Fibroblast of skin of scalp (primary cell): ENCODE measurements around the gene TMEM54. TPM values are rescaled to one million over a fixed set of nuclear protein-coding genes. Genes with fewer than 3 reads are reported as not detected.
A peak's percentile ranks its signal among the peaks of the same experiment; 100 is the strongest.

Experiments
- DNase-seq: peaks from one replicate; pipeline ENCODE4 v3.0.0-alpha.2; 2013
- polyA plus RNA-seq, 2 experiments: library from polyadenylated mRNA; unstranded; fragments of 120-200 nt; gene quantifications; one replicate each; pipeline ENCODE4 v1.2.1, GENCODE V29; 2013; ENCODE audit not compliant: insufficient read length in 2 of 2

TMEM54 gene
- polyA plus RNA-seq (2013, experiment 1 of 2; ENCODE audit: insufficient read length), result 13.9 TPM
- polyA plus RNA-seq (2013, experiment 2 of 2; ENCODE audit: insufficient read length), result 13.0 TPM

DNA sequence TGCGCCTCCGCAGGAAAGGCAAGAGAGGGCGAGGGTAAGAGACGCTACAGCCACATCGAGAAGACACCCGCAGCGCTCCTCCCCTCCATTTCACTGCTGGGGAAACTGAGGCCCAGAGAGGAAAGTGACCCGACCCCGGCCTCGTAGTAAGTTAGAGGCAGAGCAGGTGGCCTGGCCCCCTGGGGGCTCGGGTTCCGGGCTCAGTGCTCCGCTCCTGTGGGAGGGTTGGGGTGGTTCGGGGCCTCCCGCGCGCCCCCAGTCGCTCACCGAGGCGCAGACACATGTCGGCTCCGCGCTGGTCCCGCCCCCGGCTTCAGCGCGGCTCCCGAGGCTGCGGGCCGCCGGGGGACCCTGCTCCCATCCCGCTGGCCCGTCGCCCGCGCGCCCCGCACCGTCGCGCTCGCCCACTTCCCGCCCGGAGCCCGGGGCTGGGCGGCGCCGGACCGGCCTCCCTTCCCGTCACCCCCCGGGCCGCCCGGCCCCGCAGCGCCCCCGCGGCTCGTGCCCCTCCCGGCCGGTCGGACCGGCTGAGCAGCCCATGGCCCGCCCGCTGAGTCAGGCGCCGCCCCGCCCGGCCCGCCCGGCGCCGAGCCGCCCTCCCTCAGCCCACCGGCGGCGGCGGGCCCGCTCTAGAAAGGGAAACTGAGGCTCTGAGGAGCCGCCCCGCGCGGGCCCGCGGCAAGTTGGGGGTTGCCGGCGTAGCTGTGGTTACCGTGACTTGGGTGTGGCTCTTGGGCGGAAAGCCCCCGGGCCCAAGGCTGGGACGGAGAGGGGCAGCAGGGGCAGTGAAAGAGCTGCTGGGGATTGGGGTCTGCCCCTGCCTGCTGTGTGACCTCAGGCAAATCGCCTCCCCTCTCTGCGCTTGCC lies at the start of gene TMEM54:
TSS of gene TMEM54 (minus strand) at position 434 of the 867 bp plus-strand sequence. CDS start at position 283, 151 bp downstream.
- no peak for DNase-seq

GRCh38 chr1:32949519-32949918 lies 48.3 kb upstream of the TMEM54 start:
- no peak for DNase-seq

- DNase-seq, result no peak
Observed at GRCh38 chr1:32948905-32949304, 47.7 kb upstream of the TMEM54 start.

GRCh38 chr1:32948390-32948722 lies 47.2 kb upstream of the TMEM54 start:
- no peak for DNase-seq

DNA sequence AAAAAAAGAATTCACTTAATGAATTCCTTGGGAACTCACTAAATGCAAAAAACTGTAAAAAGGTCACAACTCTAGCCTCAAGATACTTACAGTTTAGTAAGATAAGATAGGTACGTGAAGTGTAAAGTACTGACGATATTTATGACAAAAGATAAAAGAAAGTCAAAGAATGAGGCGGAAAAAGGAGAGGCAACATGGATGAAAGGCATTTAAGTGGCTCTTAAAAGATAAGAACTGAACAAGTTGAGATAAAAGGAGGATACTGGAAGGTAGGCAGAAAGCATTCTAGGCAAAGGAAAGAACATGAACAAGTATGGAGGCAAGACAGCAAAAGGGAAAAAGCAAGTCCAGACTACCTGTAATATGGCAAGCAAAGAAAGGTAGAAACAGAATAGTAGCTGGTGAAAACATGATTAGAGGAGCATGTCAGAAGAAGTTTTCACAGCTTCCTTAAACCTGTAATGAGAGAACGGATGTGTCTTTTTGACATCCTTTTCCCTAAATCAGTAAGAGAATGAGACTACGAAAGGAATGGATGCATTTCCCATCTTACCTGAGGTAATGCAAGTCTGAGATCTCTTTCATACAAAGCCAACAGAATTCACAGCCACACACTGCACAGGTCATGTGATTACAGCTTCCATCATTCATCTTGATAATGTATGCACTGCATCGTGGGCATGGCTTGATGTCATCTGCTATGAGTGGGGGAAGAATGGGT lies 46.6 kb upstream of the TMEM54 start:
- no peak for DNase-seq

DNA sequence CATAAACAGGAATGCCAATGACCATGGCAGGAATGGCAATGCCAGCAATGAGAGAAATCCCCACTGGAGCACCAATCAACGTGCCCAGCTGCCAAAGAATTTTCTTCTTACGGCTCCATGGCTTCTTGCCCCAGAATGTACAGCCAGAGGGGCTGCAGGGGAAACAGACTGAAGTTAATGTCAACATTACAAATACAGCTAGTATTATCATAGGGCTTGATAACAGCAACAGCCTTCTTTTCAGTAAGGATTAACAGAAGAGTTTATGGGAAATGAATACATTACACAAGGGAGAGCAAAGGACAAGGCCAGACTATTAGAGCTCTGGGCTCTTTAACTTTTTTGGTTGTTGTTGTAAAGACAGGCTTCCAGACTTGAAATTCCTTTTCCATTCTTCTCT lies 45.2 kb upstream of the TMEM54 start:
- no peak for DNase-seq

DNA sequence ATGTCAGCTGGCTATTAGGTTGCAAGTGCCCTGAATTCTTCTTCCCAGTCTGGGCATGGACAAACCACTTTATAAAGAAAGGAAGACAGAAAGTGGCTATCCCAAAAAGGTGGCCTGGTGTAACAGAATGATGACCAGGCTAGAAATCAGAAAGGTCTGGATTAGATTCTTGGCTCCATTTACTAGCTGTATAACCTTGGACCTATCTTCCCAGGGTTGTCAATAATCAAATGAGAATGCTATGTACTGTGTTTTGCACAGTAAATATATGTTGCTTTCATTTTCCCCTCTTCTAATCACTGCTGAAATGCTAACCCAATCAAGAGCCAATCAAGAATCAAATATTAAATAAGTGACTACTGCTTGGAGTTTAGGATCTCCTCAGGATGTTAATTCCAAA lies 43.0 kb upstream of the TMEM54 start:
- DNase-seq, result no peak

DNA sequence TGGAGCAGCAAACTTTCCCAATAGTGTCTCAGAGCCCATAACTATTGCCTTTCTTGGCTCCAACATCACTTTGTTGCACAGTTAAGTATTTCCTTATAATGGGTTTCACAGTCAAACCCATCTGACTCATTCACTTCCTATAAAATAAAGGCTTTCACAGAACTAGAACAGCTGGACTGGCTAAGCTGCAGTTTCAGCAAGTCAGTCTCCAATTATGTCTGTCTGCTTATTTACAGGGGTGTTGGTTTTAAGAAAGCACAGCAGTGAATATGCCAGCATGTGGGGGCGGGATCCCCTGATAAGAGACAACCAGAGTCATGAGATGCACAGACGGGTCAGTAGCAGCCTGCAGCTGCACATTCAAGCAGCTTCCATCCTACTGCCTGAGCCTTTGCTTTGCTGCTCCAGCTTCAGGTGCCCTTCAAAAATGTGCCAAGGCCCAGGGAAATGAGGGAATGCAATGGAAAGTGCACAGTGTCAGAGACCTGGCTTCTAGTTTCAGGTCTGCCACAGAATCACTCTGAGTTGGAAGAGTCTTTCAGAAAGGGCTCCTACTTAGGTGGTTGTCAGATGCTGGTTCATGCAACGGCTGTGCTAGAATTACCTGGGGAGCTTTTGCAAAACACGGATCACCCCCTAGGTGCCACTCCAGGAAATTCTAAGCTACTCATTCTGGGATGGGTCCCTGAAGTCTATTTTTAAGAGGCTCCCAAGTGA lies 38.6 kb upstream of the TMEM54 start:
- peak; percentile 53 for DNase-seq

- DNase-seq, result no peak
Observed at GRCh38 chr1:32937061-32937460, 35.9 kb upstream of the TMEM54 start.

GRCh38 chr1:32934535-32934934 lies 33.3 kb upstream of the TMEM54 start:
- no peak for DNase-seq

- DNase-seq, result no peak
Observed at GRCh38 chr1:32933742-32934322, 32.6 kb upstream of the TMEM54 start.

DNA sequence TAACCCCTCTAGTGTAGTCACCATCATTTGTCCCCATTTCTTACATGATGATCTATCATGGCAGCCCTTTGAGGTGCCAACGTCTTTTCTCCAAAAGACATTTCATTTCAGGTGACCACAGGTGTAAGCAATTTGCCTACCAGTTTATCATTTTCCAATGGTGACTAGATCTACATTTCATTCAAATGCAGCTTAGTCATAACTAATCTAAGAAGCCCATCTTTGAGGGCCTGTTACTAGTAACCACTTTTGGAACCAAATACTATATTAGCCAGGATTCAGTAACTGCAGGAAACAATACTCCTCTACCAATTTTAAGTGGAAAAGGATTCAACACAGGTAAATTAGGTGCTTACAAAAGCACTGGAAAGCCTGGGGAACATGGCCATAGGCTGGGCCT lies 30.6 kb upstream of the TMEM54 start:
- no peak for DNase-seq

DNA sequence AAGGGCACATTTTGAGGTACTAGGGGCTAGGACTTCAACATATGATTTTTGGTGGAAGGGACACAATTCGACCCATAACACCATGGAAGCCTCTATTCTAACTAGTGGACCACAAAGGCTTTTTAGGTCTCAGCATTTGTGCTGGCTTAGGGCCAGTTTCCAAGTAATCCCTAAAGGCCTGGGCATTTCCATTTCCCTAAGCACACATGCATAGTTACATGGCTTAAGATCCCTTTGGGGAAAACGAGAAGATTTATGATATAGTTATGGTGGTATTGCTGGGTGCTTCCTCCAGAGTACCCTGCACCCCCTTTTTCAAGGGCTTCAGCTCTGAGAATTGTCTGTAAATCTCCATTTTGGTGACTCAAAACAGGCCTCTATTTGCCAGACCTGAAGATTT lies 28.2 kb upstream of the TMEM54 start:
- no peak for DNase-seq

GRCh38 chr1:32928715-32929114 lies 27.5 kb upstream of the TMEM54 start:
- no peak for DNase-seq

DNA sequence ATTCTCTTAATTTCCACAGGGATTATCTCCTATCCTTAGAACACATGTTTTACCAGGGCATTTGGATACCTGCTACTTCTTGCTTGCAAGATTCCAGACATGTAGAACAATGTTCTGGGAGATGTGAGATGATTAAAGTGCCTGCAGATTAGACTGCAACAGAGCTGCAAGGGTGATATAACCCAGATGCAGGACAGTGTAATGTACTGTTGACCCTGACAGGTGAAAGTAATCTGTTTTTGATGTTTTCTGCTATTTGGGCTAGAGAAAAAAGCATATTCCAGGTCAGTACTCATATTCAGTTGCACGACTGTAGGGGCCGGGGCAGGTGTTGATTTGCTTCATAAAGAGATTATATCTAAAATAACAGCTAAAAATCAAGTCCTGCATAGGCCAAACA lies 27.1 kb upstream of the TMEM54 start:
- DNase-seq, result no peak

GRCh38 chr1:32927441-32927840 lies 26.3 kb upstream of the TMEM54 start:
- no peak for DNase-seq

DNA sequence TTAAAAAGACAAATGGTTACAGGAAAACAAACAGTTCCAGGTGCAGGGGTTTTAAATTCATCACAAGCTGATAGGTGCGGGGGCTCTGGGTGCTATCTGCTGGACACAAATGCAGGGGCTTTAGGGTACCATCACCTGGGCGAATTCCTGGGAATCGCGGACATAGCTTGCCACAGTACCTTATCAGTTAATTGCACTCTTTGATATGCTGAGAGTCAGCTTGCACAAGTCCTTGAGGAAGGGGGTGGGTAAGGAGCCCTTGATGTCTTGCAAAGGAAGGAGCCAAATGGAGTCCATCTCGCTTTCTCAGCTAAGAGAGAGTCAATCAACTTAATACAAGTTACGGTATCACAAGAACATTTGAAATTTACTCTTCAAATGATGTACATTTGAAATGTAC lies 25.4 kb upstream of the TMEM54 start:
- no peak for DNase-seq

GRCh38 chr1:32925403-32926162 lies 24.4 kb upstream of the TMEM54 start:
- peak; percentile 18 for DNase-seq

DNA sequence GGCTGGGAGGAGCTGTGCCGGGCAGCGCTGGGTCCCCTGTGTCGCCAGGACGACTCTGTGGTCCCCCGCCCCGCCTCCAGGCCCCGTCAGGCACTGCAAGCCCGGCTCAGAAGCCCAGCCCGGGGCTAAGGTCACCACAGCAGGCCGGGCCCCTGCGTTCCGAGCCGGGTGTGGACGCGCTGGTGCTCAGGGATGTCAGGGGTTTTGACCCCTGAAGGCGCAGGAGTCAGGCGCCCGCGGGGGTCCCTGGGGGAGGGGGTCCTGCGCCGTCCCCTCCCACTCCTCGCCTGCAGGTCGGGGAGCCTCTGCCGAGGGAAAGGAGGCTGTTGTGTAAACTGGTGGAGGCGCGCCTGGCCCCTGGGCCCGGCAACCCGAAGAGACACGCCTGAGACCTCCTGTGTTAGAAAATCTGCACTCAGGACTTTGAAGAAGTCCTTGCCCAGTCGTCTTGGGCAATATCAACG lies 23.7 kb upstream of the TMEM54 start:
- DNase-seq, result no peak

GRCh38 chr1:32920833-32921232 lies 19.6 kb upstream of the TMEM54 start:
- no peak for DNase-seq

- peak; percentile 65 for DNase-seq
Observed at GRCh38 chr1:32919811-32920733, 18.9 kb upstream of the TMEM54 start.
